GM12878 (cell line): Measurements from ENCODE around the gene GALNTL6.

Experiments used
- ETV6 ChIP-seq, 2 experiments: fragments of 450-650 bp in 1 of 2; IDR thresholded peaks in 1 of 2; conservative IDR thresholded peaks in 1 of 2; 2 replicates each; pipeline ENCODE4 v1.6.1; 2014; ENCODE audit warnings: antibody characterized with exemption in 1 of 2, borderline replicate concordance in 1 of 2, low read depth in 1 of 2, mild to moderate bottlenecking in 1 of 2, moderate library complexity in 1 of 2
- POLR2AphosphoS5 ChIP-seq: IDR thresholded peaks from 2 replicates; pipeline ENCODE4 v1.6.1; 2011; ENCODE audit warnings: mild to moderate bottlenecking, low read length, inconsistent platforms
- TF ChIP-seq, protein P1 (sequence below): IDR thresholded peaks from 2 replicates; pipeline ENCODE4 v1.6.1; 2012; ENCODE audit warnings: improper control_type of control experiment, low read depth, low read length; ENCODE audit not compliant: insufficient replicate concordance
- TF ChIP-seq, protein P2 (sequence below), 3 experiments: IDR thresholded peaks in 2 of 3; conservative IDR thresholded peaks in 1 of 3; 2 replicates each; pipeline ENCODE4 v1.5.1; 2011; ENCODE audit warnings: low read depth in 3 of 3, low read length in 3 of 3, mild to moderate bottlenecking in 3 of 3, control low read depth in 2 of 3, moderate library complexity in 2 of 3, inconsistent platforms in 1 of 3, mixed read lengths in 1 of 3; ENCODE audit not compliant: control insufficient read depth in 2 of 3, insufficient read depth in 1 of 3; ENCODE audit errors: extremely low read depth in 1 of 3

DNA sequence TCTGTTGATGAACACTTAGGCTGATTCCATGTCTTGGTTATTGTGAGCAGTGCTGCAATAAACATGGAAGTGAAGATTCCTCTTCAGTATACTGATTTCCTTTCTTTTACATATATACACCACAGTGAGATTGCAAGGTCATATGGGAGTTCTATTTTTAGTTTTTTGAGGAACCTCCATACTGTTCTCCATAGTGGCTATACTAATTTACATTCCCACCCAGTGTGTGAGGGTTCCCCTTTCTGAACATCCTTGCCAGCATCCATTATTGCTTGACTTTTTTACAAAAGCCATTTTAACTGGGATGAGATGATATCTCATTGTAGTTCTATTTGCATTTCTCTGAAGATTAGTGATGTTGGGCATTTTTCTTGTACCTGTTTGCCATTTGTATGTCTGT is 1274.9 kb downstream of the GALNTL6 start:
- no peak for TF ChIP-seq ETV6 (conservative IDR thresholded peaks at IDR 0.05 in 1 of 2, IDR thresholded peaks at IDR 0.05 in 1 of 2; ENCODE audit: borderline replicate concordance in 1 of 2, low read depth in 1 of 2)
- TF ChIP-seq, protein P1, sequence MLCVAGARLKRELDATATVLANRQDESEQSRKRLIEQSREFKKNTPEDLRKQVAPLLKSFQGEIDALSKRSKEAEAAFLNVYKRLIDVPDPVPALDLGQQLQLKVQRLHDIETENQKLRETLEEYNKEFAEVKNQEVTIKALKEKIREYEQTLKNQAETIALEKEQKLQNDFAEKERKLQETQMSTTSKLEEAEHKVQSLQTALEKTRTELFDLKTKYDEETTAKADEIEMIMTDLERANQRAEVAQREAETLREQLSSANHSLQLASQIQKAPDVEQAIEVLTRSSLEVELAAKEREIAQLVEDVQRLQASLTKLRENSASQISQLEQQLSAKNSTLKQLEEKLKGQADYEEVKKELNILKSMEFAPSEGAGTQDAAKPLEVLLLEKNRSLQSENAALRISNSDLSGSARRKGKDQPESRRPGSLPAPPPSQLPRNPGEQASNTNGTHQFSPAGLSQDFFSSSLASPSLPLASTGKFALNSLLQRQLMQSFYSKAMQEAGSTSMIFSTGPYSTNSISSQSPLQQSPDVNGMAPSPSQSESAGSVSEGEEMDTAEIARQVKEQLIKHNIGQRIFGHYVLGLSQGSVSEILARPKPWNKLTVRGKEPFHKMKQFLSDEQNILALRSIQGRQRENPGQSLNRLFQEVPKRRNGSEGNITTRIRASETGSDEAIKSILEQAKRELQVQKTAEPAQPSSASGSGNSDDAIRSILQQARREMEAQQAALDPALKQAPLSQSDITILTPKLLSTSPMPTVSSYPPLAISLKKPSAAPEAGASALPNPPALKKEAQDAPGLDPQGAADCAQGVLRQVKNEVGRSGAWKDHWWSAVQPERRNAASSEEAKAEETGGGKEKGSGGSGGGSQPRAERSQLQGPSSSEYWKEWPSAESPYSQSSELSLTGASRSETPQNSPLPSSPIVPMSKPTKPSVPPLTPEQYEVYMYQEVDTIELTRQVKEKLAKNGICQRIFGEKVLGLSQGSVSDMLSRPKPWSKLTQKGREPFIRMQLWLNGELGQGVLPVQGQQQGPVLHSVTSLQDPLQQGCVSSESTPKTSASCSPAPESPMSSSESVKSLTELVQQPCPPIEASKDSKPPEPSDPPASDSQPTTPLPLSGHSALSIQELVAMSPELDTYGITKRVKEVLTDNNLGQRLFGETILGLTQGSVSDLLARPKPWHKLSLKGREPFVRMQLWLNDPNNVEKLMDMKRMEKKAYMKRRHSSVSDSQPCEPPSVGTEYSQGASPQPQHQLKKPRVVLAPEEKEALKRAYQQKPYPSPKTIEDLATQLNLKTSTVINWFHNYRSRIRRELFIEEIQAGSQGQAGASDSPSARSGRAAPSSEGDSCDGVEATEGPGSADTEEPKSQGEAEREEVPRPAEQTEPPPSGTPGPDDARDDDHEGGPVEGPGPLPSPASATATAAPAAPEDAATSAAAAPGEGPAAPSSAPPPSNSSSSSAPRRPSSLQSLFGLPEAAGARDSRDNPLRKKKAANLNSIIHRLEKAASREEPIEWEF, result no peak
- TF ChIP-seq POLR2AphosphoS5, result no peak
- TF ChIP-seq, protein P2, sequence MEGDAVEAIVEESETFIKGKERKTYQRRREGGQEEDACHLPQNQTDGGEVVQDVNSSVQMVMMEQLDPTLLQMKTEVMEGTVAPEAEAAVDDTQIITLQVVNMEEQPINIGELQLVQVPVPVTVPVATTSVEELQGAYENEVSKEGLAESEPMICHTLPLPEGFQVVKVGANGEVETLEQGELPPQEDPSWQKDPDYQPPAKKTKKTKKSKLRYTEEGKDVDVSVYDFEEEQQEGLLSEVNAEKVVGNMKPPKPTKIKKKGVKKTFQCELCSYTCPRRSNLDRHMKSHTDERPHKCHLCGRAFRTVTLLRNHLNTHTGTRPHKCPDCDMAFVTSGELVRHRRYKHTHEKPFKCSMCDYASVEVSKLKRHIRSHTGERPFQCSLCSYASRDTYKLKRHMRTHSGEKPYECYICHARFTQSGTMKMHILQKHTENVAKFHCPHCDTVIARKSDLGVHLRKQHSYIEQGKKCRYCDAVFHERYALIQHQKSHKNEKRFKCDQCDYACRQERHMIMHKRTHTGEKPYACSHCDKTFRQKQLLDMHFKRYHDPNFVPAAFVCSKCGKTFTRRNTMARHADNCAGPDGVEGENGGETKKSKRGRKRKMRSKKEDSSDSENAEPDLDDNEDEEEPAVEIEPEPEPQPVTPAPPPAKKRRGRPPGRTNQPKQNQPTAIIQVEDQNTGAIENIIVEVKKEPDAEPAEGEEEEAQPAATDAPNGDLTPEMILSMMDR (IDR thresholded peaks at IDR 0.05 in 2 of 3, conservative IDR thresholded peaks at IDR 0.05 in 1 of 3; ENCODE audit: control insufficient read depth in 2 of 3, extremely low read depth in 1 of 3, insufficient read depth in 1 of 3, low read depth in 3 of 3, low read length in 3 of 3), result no peak
